CD4-positive, alpha-beta T cell (primary cell): Measurements from ENCODE around the gene ZNF565. TPM values are rescaled to one million over a fixed set of nuclear protein-coding genes. Genes with fewer than 3 reads are reported as not detected.

Experiments used
- ATAC-seq: fragments of 200-7000 bp; cut with Tn5 transposase; one replicate; pipeline ENCODE4 v1.10.0; 2022; ENCODE audit warnings: mild to moderate bottlenecking; ENCODE audit not compliant: poor library complexity
- CTCF ChIA-PET: fragments of 350-600 bp; sonication (Branson Sonifier 250); formaldehyde crosslinking; loops from one replicate; lab custom pipeline; 2021; ENCODE audit warnings: antibody characterized with exemption, inconsistent platforms; lab: Charles Lee
- POLR2A ChIA-PET: fragments of 350-600 bp; sonication (Branson Sonifier 250); formaldehyde crosslinking; loops from one replicate; lab custom pipeline; 2021; ENCODE audit warnings: antibody characterized with exemption, inconsistent platforms; lab: Charles Lee
- DNase-seq, 14 experiments: peaks; one replicate each; pipeline ENCODE4 v3.0.0-alpha.2; 2013 to 2020; ENCODE audit warnings: mixed read lengths in 2 of 14
- H3K27ac ChIP-seq, 2 donors: one replicate each; pipeline versions ENCODE4 v1.5.1 to v1.7.0; 2013; ENCODE audit warnings: low read length in 2 of 2, low read depth in 1 of 2, mild to moderate bottlenecking in 1 of 2
- H3K27me3 ChIP-seq, 2 experiments: 1 replicate in 1 of 2; 2 replicates in 1 of 2; pipeline versions ENCODE4 v1.6.1 to v1.7.0; 2013; ENCODE audit warnings: low read length in 2 of 2, control low read depth in 1 of 2, mild to moderate bottlenecking in 1 of 2, moderate library complexity in 1 of 2; ENCODE audit not compliant: insufficient read depth in 2 of 2, control insufficient read depth in 1 of 2
- H3K36me3 ChIP-seq: one replicate; pipeline ENCODE4 v1.6.1; 2013; ENCODE audit warnings: low read length, control low read depth; ENCODE audit not compliant: insufficient read depth
- H3K4me1 ChIP-seq: one replicate; pipeline ENCODE4 v1.6.1; 2013; ENCODE audit warnings: low read length, control low read depth; ENCODE audit not compliant: insufficient read depth
- H3K4me3 ChIP-seq: one replicate; pipeline ENCODE4 v1.5.1; 2013; ENCODE audit warnings: mild to moderate bottlenecking, low read length, moderate library complexity
- H3K9me3 ChIP-seq, 2 experiments: 1 replicate in 1 of 2; 2 replicates in 1 of 2; pipeline versions ENCODE4 v1.6.1 to v1.7.0; 2013; ENCODE audit warnings: low read length in 2 of 2, mild to moderate bottlenecking in 2 of 2, control low read depth in 1 of 2, moderate library complexity in 1 of 2; ENCODE audit not compliant: control insufficient read depth in 1 of 2, insufficient read depth in 1 of 2
- H3K27ac Mint-ChIP-seq: one replicate; pipeline ENCODE4 v1.8.0; 2020; ENCODE audit warnings: mixed read lengths
- H3K27me3 Mint-ChIP-seq: one replicate; pipeline ENCODE4 v1.8.0; 2021; ENCODE audit warnings: mixed read lengths
- H3K36me3 Mint-ChIP-seq: one replicate; pipeline ENCODE4 v1.8.0; 2021; ENCODE audit warnings: low read depth, mixed read lengths
- H3K4me1 Mint-ChIP-seq: one replicate; pipeline ENCODE4 v1.8.0; 2021; ENCODE audit warnings: low read depth, mixed read lengths
- H3K4me3 Mint-ChIP-seq: one replicate; pipeline ENCODE4 v1.8.0; 2020; ENCODE audit warnings: mild to moderate bottlenecking, mixed read lengths
- H3K9me3 Mint-ChIP-seq: one replicate; pipeline ENCODE4 v1.8.0; 2020; ENCODE audit warnings: mixed read lengths
- CTCF ChIP-seq: fragments of 200-600 bp; IDR thresholded peaks from one replicate; pipeline ENCODE4 v1.8.0; 2022; ENCODE audit warnings: antibody characterized with exemption, mild to moderate bottlenecking
- intact Hi-C, 2 experiments: fragments of 100-400 bp; cut with DNase I in 1 of 2; cut with micrococcal nuclease in 1 of 2; formaldehyde crosslinking; loops; one replicate each; pipeline versions ENCODE4 v1.15.1 to v1.9.0; 2023 to 2025; cut with DNase I, micrococcal nuclease
- polyA plus RNA-seq, 2 donors: library from polyadenylated mRNA; unstranded; fragments of 120-200 nt; gene quantifications; one replicate each; pipeline ENCODE4 v1.2.1, GENCODE V29; 2013
- total RNA-seq, 174 experiments: library from RNA in 2 of 174; stranded (reverse) in 2 of 174; gene quantifications; one replicate each; pipeline ENCODE4 v1.2.3 and lab custom pipeline; 2021 to 2026

ZNF565 gene
- total RNA-seq (1 to 10 TPM; 7.6 to 8.5 TPM), total RNA-seq (lab: John Stamatoyannopoulos, UW) (2.2 to 23.9 (median 8.4) reads per million in 172 experiments)
- polyA plus RNA-seq (2013, experiment 1 of 2), result 3.5 TPM
- polyA plus RNA-seq (2013, experiment 2 of 2), result 4.4 TPM

GRCh38 chr19:36214386-36215275 is at the start of gene ZNF565, which contains the start of gene ZNF146:
Gene ZNF565, minus strand, starts transcription at chr19:36214665. Its CDS starts 12,680 bp downstream, at chr19:36201985.
Gene ZNF146, plus strand, starts transcription at chr19:36215106. Its CDS starts 21,335 bp downstream, at chr19:36236441.
- intact Hi-C loops, result loop anchor here (1.0 to 10.0 kb wide), 15 partner anchors 72 to 1693 kb away; partner anchors contain the start of genes SIPA1L3 (in 2 of the 2), WDR87 (in 2 of the 2), ZNF566 (in 2 of the 2) and CAPNS1 (in 1 of the 2)
- Mint-ChIP-seq H3K4me3 (no peak within 1 kb of the TSS), H3K27ac (no peak within 1 kb of the TSS), H3K9me3 (no peaks in the 10 kb centered on the region), H3K36me3 (peaks cover 13% of the 10 kb centered on the region), H3K27me3 (no peaks in the 10 kb centered on the region), H3K4me1 (peaks cover 17% of the 10 kb centered on the region)
- Histone ChIP-seq H3K4me1 (peaks cover 28% of the 10 kb centered on the region), H3K4me3 (peak within 1 kb of the TSS; percentile 86), H3K9me3 (no peaks in the 10 kb centered on the region), H3K27me3 (no peaks in the 10 kb centered on the region), H3K27ac (peak within 1 kb of the TSS; percentile 93 to 99), H3K36me3 (peaks cover 4% of the 10 kb centered on the region)
- no peak for TF ChIP-seq CTCF
- ATAC-seq, result peak; percentile 84
- DNase-seq, result peak; percentile 90 to 99 (median 94)
- ChIA-PET CTCF (interaction anchor here (1.1 to 1.6 kb wide), 4 partner anchors 74 to 759 kb away, joined by 3 to 7 read pairs (median 4); partner anchors contain the start of genes CAPNS1 and POLR2I), POLR2A (interaction anchor here (0.7 to 2.3 kb wide), 25 partner anchors 12 to 1565 kb away, joined by 3 to 34 read pairs (median 7); partner anchors contain the start of genes ALKBH6, CAPNS1, POLR2I and TBCB)

- ATAC-seq (no peak), DNase-seq (no peak)
- POLR2A ChIA-PET, result no interaction called here
- H3K27ac Mint-ChIP-seq, result no peak overlapping the region
- intact Hi-C loops, result no loop called here
- Histone ChIP-seq H3K36me3 (no peaks in the 10 kb centered on the region), H3K9me3 (peaks cover 21 to 53% of the 10 kb centered on the region in 2 experiments), H3K27me3 (no peaks in the 10 kb centered on the region), H3K4me3 (no peak overlapping the region), H3K4me1 (no peaks in the 10 kb centered on the region), H3K27ac (no peak overlapping the region)
- CTCF ChIA-PET, result no interaction called here
- H3K4me1 Mint-ChIP-seq, result no peaks in the 10 kb centered on the region
- H3K4me3 Mint-ChIP-seq, result no peak overlapping the region
- H3K9me3 Mint-ChIP-seq, result peaks cover 12% of the 10 kb centered on the region
- peaks cover 14% of the 10 kb centered on the region for H3K36me3 Mint-ChIP-seq
- TF ChIP-seq CTCF, result no peak
- H3K27me3 Mint-ChIP-seq, result no peaks in the 10 kb centered on the region
Observed at GRCh38 chr19:36259211-36259610, 44.7 kb upstream of the ZNF565 start.

GRCh38 chr19:36258028-36258875 is 43.8 kb upstream of the ZNF565 start:
- Histone ChIP-seq H3K4me3 (no peak overlapping the region), H3K27me3 (no peaks in the 10 kb centered on the region), H3K9me3 (peaks cover 22 to 61% of the 10 kb centered on the region in 2 experiments), H3K36me3 (no peaks in the 10 kb centered on the region), H3K27ac (no peak overlapping the region), H3K4me1 (no peaks in the 10 kb centered on the region)
- Mint-ChIP-seq H3K27ac (no peak overlapping the region), H3K36me3 (peaks cover 11% of the 10 kb centered on the region), H3K4me1 (no peaks in the 10 kb centered on the region), H3K27me3 (no peaks in the 10 kb centered on the region), H3K9me3 (peaks cover 8% of the 10 kb centered on the region), H3K4me3 (no peak overlapping the region)
- POLR2A ChIA-PET, result no interaction called here
- intact Hi-C loops, result no loop called here
- no peak for TF ChIP-seq CTCF
- no peak for ATAC-seq
- DNase-seq, result no peak
- CTCF ChIA-PET, result no interaction called here
